GM19395 (cell line): ENCODE results near the gene VIPR1.
A peak's percentile ranks its signal among the peaks of the same experiment; 100 is the strongest.
"Not testable (repeated sequence)": the region's sequence is repeated elsewhere in the genome, so short reads cannot be mapped to it uniquely, and the experiment has no call there.

ENCODE experiments used
- ATAC-seq: cut with Tn5 transposase; IDR thresholded peaks from one replicate; pipeline ENCODE4 v1.9.1; 2021; ENCODE audit warnings: mild to moderate bottlenecking, moderate library complexity; ENCODE audit not compliant: unreplicated experiment

VIPR1 gene

DNA sequence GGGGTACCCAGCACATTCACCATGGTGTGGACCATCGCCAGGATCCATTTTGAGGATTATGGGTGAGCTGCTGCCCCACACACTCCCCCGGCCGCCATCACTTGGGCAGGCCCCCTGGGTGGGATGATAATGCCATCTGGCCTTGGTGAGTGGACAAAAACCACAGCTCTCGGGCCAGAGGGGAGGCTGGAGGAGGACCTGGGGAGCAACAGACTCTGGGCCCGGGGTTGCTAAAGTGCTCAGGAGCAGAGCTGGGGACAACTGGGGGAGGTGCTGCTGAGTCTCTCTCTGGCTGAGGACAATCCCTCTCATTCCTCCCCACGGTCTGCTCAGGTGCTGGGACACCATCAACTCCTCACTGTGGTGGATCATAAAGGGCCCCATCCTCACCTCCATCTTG, 29.0 kb downstream of the VIPR1 start:
- ATAC-seq: no peak

DNA sequence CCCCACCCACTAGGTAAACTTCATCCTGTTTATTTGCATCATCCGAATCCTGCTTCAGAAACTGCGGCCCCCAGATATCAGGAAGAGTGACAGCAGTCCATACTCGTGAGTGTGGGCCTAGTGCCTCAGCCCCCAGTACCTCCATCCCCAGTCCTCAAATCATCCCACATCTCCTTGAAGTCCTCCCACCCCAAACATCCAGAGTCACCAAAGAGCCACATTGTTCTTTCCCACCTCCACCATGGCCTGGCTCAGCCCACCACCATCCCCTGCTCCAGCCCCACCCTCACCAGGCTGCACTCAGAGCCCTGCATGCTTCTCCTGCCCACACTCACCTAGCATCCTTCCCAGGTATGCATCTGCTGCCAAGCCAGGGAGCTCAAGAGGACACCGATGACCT, 29.8 kb downstream of the VIPR1 start:
- ATAC-seq: no peak

DNA sequence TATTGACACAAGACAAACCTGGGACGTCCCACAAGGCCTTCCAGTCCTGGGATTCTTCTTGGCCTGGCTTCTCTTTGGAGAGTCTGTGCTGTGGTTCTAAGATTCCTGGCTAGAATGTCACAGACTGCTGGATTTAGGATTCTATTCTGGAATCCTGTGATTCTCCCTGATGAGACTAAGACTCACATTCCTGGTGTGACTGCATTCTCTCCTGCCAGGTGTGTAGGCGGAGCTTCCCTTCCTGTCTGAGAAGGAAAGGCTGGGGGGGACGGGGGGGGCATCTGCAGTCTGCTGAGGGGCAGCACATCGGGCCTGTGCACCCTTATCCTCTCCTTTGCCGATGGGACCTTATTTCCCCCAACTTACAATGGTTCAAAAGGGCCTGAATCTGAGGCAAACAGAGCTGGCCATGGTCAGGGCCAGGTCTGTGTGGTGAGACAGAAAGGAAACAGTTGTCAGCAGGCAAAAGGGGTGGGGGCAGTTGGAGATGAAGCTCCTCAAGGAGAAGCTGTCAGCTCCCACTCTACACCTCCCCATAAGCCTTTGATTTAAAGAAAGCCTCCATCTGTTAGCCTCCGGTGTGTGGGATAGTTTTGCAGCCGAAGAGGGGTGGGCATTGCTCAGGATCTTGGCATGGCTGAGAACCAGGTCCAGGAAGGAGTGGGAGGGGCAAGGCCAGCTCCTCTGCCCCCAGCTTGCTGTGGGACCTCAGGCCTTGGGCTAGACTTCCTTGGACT, 30.9 kb downstream of the VIPR1 start:
- no peak for ATAC-seq

DNA sequence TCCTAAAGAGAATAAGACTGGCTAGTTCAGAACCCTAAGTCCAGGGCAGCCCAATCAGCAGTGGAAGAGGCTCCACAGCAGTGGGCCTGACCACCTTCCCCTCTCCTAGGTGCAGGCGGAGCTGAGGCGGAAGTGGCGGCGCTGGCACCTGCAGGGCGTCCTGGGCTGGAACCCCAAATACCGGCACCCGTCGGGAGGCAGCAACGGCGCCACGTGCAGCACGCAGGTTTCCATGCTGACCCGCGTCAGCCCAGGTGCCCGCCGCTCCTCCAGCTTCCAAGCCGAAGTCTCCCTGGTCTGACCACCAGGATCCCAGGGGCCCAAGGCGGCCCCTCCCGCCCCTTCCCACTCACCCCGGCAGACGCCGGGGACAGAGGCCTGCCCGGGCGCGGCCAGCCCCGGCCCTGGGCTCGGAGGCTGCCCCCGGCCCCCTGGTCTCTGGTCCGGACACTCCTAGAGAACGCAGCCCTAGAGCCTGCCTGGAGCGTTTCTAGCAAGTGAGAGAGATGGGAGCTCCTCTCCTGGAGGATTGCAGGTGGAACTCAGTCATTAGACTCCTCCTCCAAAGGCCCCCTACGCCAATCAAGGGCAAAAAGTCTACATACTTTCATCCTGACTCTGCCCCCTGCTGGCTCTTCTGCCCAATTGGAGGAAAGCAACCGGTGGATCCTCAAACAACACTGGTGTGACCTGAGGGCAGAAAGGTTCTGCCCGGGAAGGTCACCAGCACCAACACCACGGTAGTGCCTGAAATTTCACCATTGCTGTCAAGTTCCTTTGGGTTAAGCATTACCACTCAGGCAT, 33.7 kb downstream of the VIPR1 start:
- ATAC-seq: no peak

DNA sequence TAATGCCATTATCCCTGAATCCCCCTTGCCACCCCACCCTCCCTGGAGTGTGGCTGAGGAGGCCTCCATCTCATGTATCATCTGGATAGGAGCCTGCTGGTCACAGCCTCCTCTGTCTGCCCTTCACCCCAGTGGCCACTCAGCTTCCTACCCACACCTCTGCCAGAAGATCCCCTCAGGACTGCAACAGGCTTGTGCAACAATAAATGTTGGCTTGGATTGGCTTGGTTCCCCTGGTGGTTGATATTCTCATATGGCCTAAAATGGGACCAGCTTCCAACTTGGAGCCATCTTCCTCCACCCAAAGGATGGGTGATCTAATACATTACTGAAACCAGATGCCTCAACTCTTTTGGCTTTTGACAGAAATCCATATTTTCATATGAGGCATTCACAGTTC, 34.9 kb downstream of the VIPR1 start:
- ATAC-seq: no peak

DNA sequence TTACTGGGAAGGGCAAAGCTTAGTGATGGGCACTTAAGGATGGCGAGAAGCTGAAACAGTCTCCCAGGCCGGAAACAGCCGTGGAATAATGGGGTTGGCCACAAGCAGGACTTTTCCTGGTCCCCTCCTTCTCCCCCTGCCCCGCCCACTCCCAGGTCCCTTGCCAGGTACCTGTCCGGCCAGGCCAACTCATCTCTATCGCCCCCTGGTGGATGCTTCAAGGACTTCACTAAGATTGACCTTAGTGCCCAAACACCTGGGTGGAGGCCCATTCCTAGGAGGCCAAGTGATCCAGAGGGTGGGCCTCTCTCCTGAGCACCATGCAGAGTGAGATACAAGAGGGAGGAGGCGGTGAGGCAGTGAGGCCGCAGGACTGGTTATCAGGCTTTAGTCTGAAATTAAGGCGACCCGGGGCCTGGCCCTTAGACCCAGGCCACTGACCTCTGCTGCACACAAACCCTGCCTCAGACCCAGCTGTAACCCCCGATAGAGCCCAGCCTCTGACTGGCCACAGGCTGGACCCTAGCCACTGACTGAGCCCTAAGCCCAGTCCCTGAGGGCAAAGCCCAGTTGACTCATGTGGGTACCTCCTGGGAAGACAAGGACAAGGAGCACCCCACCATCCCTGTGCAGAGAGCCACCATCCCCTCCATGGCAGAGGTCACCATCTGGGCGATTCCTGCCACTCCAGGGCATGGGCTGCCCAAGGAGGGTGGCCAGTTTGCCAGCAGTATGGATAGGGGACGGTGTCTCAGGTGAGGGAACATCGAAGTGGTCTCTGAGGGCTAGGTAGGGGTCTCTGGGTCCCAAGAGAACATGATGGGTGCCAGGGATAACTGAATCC, 37.6 kb downstream of the VIPR1 start:
- ATAC-seq: peak; percentile 68

DNA sequence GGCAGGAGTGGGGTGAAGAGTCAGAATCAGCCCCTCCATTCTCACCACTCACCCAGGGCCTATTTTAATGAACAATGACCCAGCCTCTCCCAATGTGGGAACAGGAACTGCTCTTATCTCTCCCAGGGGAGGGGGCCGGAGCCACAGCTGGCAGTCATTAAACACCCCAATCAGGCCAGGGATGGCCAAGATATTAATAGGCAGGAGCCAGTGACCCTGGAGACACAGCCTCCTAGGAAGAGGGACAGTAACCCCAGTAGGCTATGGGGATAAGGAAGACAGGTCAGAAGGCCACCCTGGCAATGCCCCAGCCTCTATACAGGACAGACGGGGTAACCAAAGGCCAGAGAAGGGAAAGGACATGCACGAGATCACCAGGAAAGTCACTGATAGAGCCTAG, 38.6 kb downstream of the VIPR1 start:
- no peak for ATAC-seq

DNA sequence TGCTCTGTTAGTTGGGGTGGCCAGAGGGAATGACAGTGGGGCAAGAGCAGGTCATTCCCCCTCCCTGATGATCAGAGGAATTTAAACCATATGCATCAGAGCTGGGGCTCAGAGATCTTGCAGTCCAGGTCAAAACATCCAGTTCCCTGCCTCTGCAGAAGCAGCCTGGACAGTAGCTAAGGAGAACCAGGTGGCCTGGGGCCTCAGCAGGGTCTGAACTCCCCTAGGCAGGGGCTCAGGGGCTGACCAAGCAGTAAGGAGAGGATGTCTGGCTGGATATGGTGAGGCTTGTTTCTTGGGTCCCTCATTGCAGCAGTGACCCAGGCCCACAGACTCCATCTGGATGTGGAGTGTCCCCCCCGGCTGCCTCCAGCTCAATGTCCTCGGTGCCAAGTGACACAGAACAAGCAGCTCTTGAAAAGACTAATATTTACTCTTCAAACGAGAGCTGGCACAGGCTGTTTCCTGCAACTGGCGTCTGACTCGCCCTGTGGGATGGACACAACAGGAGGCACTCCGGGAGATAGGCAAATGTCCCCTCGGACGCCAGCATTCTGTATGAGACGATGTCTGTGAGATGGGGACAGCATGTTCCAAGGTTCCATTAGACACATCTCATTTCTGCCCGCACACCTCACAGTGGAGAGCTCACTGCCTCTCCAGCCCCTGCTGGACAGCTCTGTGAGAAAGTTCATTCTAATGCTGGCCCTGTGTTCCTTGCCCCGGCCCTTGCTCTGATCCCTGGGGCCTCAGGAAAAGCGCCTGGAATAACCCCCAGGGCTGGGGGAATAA, 42.2 kb downstream of the VIPR1 start:
- no peak for ATAC-seq

DNA sequence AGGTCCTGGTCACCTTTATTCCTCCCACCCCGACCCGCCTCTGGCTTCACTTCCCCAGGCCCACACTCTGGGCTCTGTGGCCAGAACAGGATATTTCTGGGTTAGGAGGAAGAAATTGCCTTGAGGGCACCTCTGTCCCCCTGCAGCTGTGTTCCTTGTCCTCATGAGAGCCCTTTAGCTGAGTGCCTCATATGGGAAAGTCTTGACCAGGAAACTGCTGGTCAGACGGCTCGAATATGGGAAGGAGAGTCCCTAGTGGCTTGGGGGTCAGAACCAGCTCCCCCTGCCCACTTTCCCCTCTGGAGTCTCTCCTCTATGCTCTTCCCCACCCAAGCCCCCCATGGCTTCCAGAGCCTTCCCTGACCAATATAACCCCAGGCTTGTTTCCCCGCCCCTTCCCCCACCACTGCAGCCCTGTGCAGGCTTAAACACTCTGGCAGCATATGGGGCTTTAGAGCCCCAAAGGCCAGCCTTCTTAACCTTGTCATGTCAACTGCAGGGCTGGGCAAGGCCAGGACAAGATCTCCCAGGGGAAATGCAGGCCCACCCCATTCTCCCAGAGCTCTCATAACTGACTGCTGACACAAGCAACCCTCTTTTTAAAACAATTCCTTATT, 42.9 kb downstream of the VIPR1 start:
- no peak for ATAC-seq

DNA sequence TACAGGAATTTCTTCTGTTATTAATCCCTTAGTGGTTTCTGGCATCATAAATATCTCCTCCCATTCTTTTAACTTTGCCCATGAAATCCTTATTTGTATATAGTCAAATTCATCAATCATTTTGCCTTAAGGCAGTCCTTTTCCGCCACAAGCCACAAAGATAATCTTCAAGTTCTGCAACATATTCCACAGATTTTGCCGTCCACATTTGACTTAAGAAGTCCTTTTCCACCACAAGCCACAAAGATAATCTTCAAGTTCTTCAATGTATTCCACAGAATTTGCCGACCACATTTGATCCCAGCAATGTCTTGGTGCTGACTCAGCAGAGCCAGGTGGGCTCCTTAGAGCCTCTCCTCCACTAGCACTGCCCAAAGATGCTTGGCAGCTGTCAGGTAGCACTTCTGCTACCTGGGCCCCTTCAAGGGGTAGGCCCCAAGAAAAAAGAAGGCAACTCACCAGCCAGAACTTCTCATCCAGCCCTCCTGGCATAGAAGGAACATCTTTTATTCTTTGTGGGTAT, 44.3 kb downstream of the VIPR1 start:
- ATAC-seq: no peak

DNA sequence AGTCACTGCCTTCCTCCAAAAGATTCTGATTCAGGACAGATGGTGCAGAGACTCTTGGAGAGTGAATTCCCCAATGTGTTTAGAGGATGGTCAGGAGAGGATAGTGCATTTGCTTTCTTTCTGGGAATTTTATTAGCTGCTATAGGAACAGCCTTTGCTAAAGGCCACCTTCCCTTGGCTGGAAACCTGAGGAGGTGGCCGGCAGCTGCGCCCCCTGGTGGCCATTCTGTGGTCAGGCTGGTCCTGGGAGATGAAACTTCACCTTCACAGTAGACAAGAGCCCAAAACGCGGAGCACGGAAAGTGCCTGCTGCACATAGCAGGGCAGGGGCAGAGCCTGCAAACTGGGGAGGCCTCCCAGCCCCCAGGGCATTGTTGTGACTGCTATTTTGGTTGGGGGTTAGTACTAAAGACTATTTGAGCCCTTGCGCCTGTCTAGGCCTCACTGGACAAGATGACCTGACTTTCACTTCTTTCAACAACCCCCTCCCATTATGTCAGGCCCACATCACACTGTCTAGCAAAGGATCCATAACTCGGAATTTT, 45.0 kb downstream of the VIPR1 start:
- ATAC-seq: no peak

DNA sequence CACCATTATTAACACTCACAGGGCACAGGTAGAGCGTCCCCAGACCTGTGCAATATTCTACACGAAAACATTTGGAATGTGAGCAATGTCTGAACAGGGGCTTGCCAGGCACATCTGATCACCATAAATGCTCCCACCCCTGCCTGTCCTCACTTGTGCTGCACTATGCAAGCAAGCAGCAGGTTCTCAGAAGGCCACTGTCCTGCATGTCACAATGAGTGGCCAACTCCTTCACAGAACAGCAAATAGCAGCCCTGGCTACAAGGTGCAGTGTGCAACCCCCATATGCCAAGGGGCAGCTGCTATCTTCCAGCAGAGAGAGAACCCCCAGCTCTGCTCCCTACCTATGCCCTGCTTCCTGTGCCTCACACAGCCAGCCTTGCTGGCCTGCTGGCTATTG, 46.7 kb downstream of the VIPR1 start:
- no peak for ATAC-seq

DNA sequence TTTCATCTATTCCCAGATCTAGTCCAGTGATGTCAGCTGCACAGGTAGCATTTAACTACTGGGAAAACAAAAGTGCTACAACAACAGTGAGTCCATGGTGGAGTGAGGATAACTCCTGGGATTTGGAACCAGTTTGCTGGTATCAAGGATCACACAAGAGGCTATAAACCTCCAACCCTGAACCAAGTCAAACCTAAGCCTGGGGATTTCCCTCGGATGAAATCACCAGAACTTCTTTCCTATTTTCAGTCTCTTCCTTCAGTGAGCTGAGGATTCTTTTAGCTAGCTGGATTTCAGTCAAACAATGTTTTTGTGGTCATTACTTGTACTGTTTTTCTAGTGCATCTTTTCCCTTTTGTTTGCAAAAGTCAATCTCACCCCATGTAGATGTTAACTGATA, 47.8 kb downstream of the VIPR1 start:
- no peak for ATAC-seq

DNA sequence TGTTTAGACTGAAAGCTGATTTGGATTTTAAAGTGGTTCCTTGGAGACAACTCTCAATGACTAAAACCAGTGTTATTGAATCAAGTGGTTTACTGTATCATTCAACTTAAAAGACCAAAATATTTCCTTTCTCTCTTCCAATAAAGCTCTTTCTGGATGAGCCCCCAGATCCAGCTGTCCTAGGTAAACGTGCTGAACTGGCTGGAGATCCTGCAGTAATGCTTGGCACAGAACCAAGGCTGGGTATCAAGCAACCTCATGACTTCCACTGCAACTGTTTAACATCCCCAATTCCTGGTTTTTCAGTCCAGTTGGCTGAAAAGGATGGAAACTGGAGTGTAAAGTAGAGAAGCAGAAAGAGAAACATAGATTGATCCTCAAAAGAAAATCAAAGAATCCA, 50.4 kb downstream of the VIPR1 start:
- no peak for ATAC-seq

DNA sequence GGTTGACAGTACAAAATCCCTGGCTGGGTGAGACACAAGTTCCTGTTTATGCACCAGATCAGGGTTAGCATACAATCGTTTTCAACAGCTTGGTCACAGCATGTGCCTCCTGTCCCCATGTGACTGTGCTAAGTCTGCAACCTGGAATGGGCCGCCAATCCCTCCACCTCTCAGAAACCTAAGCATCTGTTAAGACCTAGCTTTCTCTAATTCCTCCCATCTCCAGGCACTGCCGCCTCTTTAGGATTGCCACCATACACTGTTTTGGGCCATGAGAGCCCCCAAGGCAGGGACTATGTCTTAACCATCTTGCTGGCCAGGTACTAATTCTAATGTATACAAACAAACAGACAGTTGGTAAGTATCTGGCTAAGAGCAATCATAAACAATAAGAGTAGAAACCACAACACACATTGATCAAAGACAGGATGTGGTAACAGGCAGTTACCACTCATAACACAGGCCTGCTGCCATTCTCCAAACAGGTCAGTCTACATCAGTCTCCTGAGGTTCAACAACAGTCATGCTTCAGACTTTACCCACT, 53.7 kb downstream of the VIPR1 start:
- peak; percentile 77 for ATAC-seq

DNA sequence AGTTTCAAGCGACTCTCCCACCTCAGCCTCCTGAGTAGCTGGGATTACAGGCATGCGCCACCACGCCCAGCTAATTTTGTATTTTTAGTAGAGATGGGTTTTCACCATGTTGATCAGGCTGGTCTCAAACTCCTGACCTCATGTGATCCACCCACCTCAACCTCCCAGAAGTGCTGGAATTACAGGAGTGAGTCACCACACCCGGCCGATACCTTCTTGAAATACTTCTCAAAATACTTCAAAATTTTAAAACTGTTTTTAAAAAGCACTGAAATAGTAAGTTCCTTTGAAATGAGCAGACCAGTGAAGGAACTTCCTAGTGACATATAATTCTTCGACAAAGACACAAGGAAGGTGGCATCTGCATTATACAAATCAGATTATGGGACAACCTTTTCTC, 54.4 kb downstream of the VIPR1 start:
- ATAC-seq: not testable (repeated sequence)

DNA sequence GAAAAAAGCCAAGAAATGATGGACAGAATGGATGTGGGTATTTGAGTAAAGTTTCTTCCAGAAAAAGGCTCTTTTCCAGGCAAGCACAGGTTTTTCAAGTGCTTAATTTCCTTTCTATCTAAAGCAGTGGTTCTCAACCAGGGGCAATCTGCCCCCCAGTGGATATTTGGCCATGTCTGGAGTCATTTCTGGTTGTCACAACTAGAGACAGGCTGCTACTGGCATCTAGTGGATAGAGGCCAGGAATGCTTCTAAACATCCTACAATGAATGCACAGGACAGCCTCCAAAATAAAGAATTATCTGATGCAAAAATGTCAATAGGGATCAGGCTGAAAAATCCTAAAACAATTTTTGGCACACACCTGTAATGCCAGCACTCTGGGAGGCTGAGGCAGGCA, 55.4 kb downstream of the VIPR1 start:
- no peak for ATAC-seq

DNA sequence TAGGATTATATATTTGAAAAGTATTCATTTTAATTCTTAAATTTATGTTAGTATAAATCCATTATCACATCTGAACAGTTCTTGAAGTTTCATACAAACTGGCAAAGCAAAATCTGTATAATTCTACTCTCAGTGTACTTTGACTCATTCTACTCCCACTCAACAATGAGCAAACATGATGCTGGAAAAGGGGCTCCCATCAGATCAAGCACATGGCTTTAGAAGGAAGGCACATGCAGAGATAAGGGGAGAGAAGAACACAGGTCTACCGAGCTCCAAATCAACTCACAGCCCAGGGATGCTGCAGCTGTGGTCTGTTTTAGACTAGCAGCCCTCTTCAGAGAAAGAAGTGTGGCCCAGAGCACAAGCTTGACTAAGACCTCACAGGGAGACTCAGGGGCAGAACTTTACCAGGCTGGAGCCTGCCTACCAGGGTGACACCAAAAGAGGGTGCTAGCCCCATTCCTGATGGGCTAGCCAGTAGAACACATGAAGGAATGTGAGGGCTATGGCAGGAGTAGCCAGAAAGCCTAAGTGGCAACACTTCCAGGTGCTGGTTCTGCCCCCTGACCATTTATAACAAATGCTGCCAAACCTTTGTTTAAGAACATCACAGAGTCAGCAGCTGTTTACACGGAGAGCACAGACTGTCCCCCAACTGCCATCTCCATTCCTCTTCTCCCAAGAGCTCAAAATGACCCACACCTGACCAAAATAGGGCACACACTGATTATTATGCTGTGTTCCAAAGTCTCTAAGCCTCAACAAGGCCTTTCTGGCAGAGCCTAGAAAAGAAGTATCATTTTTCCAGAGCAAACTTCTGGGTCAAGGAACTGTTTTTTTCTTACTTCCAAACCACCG, 59.8 kb downstream of the VIPR1 start:
- no peak for ATAC-seq
